ENCODE results near the gene UQCC2.

Gene UQCC2

GRCh38 chr6:33684983-33685382 is 26.5 kb downstream of the UQCC2 start:
- H3K4me2 ChIP-seq: no peak overlapping the region
- peaks cover 21 to 41% (median 29%) of the 10 kb centered on the region in 10 experiments for H3K4me1 ChIP-seq
- no peak overlapping the region for H3K27ac ChIP-seq
- H4K20me1 ChIP-seq: peaks cover 0 to 19% (median 0%) of the 10 kb centered on the region in 11 experiments; a peak in 1 of 22 replicates
- no peak for TF ChIP-seq Cebpa-rat (IDR thresholded peaks at IDR 0.05)
- no peak overlapping the region for H3K4me3 ChIP-seq
- H3K36me3 ChIP-seq: peaks cover 17 to 86% (median 72%) of the 10 kb centered on the region in 11 experiments; a peak in 21 of 22 replicates
- H3K27me3 ChIP-seq: no peaks in the 10 kb centered on the region
- no peak overlapping the region for H3K9ac ChIP-seq
- H3K9me3 ChIP-seq (replicated peaks in 1 of 11): no peaks in the 10 kb centered on the region

- Histone ChIP-seq H3K4me1 (peaks cover 26 to 42% (median 32%) of the 10 kb centered on the region in 10 experiments), H3K36me3 (peaks cover 17 to 86% (median 74%) of the 10 kb centered on the region in 11 experiments; a peak in 21 of 22 replicates), H3K27me3 (0 out of 22 replicates have a peak, but pooled peaks cover 0 to 4% (median 0%) of the 10 kb centered on the region in 11 experiments), H3K4me3 (no peak overlapping the region), H3K9ac (peak overlapping the region in 1 of 11 experiments; percentile 41; a peak in 2 of 22 replicates), H3K4me2 (peak overlapping the region in 3 of 11 experiments; percentile 71 to 81 (median 78); a peak in 1 of 22 replicates), H3K27ac (0 out of 22 replicates have a peak overlapping the region, but pooled peaks of 1 of the 11 experiments have one; percentile 40), H4K20me1 (peaks cover 0 to 19% (median 0%) of the 10 kb centered on the region in 11 experiments; a peak in 1 of 22 replicates), H3K9me3 (replicated peaks in 1 of 11) (no peaks in the 10 kb centered on the region)
- no peak for TF ChIP-seq Cebpa-rat (IDR thresholded peaks at IDR 0.05)
Measured at GRCh38 chr6:33684428-33684896, 27.0 kb downstream of the UQCC2 start.

DNA sequence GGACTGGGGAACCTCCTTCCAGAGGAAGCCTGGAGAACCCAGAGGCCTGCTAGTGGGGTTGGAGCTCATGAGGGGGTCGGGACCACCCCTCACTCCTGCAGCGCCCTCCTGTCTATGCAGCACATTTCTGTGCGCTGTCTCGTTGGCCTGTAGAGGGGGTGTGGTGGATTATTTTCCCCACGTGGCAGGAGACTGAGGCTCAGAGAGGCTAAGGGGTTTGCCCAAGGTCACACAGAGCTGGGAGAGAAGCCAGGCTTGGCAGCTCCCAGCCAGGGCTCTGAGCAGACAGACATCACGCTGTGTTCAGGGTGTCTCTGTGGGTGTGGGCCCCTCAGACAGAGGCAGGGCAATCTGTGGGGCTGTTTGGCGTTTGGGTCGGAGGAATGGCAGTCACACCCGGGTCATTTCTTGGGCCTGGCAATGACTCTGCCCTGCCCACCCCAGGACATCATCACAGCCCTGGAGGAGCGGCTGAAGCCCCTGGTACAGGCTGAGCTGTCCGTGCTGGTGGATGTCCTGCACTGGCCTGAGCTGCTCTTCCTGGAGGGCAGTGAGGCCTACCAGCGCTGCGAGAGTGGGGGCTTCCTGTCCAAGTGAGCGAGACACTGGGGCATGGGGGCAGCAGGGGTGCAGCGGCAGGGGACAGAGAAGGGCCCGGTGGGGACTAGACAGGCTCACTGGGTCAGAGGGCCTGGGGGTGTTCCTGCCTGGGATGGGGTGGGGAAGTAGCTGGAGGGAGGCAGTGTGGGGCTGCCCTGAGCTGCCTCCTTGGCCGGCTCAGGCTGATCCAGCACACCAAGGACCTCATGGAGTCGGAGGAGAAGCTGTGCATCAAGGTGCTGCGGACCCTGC is 27.7 kb downstream of the UQCC2 start:
- Histone ChIP-seq H3K9me3 (replicated peaks in 1 of 11) (no peaks in the 10 kb centered on the region), H3K4me2 (peak overlapping the region; percentile 40 to 82 (median 72)), H3K4me3 (no peak overlapping the region), H3K27me3 (0 out of 22 replicates have a peak, but pooled peaks cover 0 to 4% (median 0%) of the 10 kb centered on the region in 11 experiments), H4K20me1 (peaks cover 0 to 24% (median 0%) of the 10 kb centered on the region in 11 experiments; a peak in 1 of 22 replicates), H3K27ac (peak overlapping the region in 7 of 11 experiments; percentile 17 to 48 (median 23); a peak in 7 of 22 replicates), H3K4me1 (peaks cover 32 to 46% (median 39%) of the 10 kb centered on the region in 10 experiments), H3K36me3 (peaks cover 15 to 82% (median 67%) of the 10 kb centered on the region in 11 experiments; a peak in 21 of 22 replicates), H3K9ac (peak overlapping the region in 8 of 11 experiments; percentile 6 to 45 (median 22); a peak in 8 of 22 replicates)
- TF ChIP-seq Cebpa-rat (IDR thresholded peaks at IDR 0.05): no peak

- Histone ChIP-seq H3K27ac (peak overlapping the region in 7 of 11 experiments; percentile 17 to 48 (median 23); a peak in 7 of 22 replicates), H3K36me3 (peaks cover 11 to 77% (median 63%) of the 10 kb centered on the region in 11 experiments; a peak in 21 of 22 replicates), H3K9me3 (replicated peaks in 1 of 11) (no peaks in the 10 kb centered on the region), H3K27me3 (0 out of 22 replicates have a peak, but pooled peaks cover 0 to 5% (median 0%) of the 10 kb centered on the region in 11 experiments), H3K4me1 (peaks cover 33 to 53% (median 46%) of the 10 kb centered on the region in 10 experiments), H3K9ac (peak overlapping the region in 7 of 11 experiments; percentile 6 to 45 (median 25); a peak in 8 of 22 replicates), H3K4me2 (peak overlapping the region; percentile 40 to 82 (median 72)), H3K4me3 (no peak overlapping the region), H4K20me1 (peaks cover 0 to 24% (median 0%) of the 10 kb centered on the region in 11 experiments; a peak in 1 of 22 replicates)
- TF ChIP-seq Cebpa-rat (IDR thresholded peaks at IDR 0.05): no peak
Measured at GRCh38 chr6:33683051-33683571, 28.4 kb downstream of the UQCC2 start.

GRCh38 chr6:33682341-33682740 is 29.2 kb downstream of the UQCC2 start:
- Histone ChIP-seq H3K9me3 (replicated peaks in 1 of 11) (no peaks in the 10 kb centered on the region), H3K4me2 (peak overlapping the region; percentile 40 to 82 (median 72); a peak in 20 of 22 replicates), H3K27ac (peak overlapping the region in 1 of 11 experiments; percentile 12; a peak in 1 of 22 replicates), H3K27me3 (0 out of 22 replicates have a peak, but pooled peaks cover 0 to 5% (median 0%) of the 10 kb centered on the region in 11 experiments), H3K4me3 (no peak overlapping the region), H4K20me1 (peaks cover 0 to 24% (median 0%) of the 10 kb centered on the region in 11 experiments; a peak in 1 of 22 replicates), H3K9ac (peak overlapping the region in 1 of 11 experiments; percentile 45; a peak in 1 of 22 replicates), H3K4me1 (peaks cover 37 to 61% (median 53%) of the 10 kb centered on the region in 10 experiments), H3K36me3 (peaks cover 11 to 80% (median 62%) of the 10 kb centered on the region in 11 experiments; a peak in 21 of 22 replicates)
- TF ChIP-seq Cebpa-rat (IDR thresholded peaks at IDR 0.05): no peak

DNA sequence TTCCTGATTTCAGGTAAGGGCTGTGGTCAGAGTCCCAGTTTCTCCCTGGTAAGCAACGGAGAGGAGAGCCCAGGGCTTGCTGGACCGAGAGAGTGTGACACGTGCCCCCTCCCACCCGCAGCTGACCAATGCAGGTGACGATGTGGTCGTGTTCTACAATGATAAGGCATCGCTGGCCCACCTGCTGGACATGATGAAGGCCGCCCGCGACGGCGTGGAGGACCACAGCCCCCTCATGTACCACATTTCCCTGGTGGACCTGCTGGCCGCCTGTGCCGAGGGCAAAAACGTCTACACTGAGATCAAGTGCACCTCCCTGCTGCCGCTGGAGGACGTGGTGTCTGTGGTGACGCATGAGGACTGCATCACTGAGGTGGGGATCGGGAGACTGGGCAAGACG is 31.7 kb downstream of the UQCC2 start:
- H3K36me3 ChIP-seq: peaks cover 0 to 75% (median 52%) of the 10 kb centered on the region in 11 experiments; a peak in 18 of 22 replicates
- TF ChIP-seq Cebpa-rat (IDR thresholded peaks at IDR 0.05): no peak

GRCh38 chr6:33678932-33679490 is 32.5 kb downstream of the UQCC2 start:
- Histone ChIP-seq H3K4me2 (peak overlapping the region; percentile 14 to 90 (median 63); a peak in 21 of 22 replicates), H3K27ac (no peak overlapping the region), H3K27me3 (0 out of 22 replicates have a peak, but pooled peaks cover 0 to 5% (median 0%) of the 10 kb centered on the region in 11 experiments), H3K9ac (peak overlapping the region in 1 of 11 experiments; percentile 41; a peak in 4 of 22 replicates), H3K36me3 (peaks cover 0 to 75% (median 50%) of the 10 kb centered on the region in 11 experiments; a peak in 16 of 22 replicates), H3K4me3 (0 out of 20 replicates have a peak overlapping the region, but pooled peaks of 1 of the 10 experiments have one; percentile 29), H3K4me1 (peaks cover 69 to 93% (median 84%) of the 10 kb centered on the region in 10 experiments), H4K20me1 (peaks cover 0 to 14% (median 0%) of the 10 kb centered on the region in 11 experiments; a peak in 2 of 22 replicates), H3K9me3 (replicated peaks in 1 of 11) (no peaks in the 10 kb centered on the region)
- TF ChIP-seq Cebpa-rat (IDR thresholded peaks at IDR 0.05): no peak

More for the DNA sequence above, 31.7 kb downstream of the UQCC2 start:
- H3K27ac ChIP-seq: no peak overlapping the region
- H3K4me3 ChIP-seq: no peak overlapping the region
- H4K20me1 ChIP-seq: peaks cover 0 to 14% (median 0%) of the 10 kb centered on the region in 11 experiments; a peak in 2 of 22 replicates
- H3K9ac ChIP-seq: peak overlapping the region in 1 of 11 experiments; percentile 41; a peak in 2 of 22 replicates
- H3K4me2 ChIP-seq: peak overlapping the region; percentile 10 to 90 (median 63); a peak in 20 of 22 replicates
- 0 out of 22 replicates have a peak, but pooled peaks cover 0 to 5% (median 0%) of the 10 kb centered on the region in 11 experiments for H3K27me3 ChIP-seq
- H3K4me1 ChIP-seq: peaks cover 61 to 86% (median 79%) of the 10 kb centered on the region in 10 experiments
- H3K9me3 ChIP-seq (replicated peaks in 1 of 11): no peaks in the 10 kb centered on the region

All from BLaER1 treated with 17β-estradiol and CSF1 and Interleukin-3, amounts not matched to agents 10 nM and 100 nM (cell line).